Activated naive CD8-positive, alpha-beta T cell treated with anti-CD3 and anti-CD28 coated beads, Interleukin-2, amount 10 ng/mL, durations not matched to agents 7 days and 5 days (primary cell): ENCODE results near the gene TMEM253. TPM values are rescaled to one million over a fixed set of nuclear protein-coding genes. Genes with fewer than 3 reads are reported as not detected.
A peak's percentile ranks its signal among the peaks of the same experiment; 100 is the strongest.

Experiments used
- ATAC-seq: fragments of 150-1000 bp; cut with Tn5 transposase; one replicate; pipeline ENCODE4 v1.10.0; 2021; ENCODE audit warnings: low read depth, moderate library complexity
- POLR2A ChIA-PET: fragments of 350-600 bp; sonication (Branson Sonifier 250); formaldehyde crosslinking; loops from one replicate; lab custom pipeline; 2021; ENCODE audit warnings: antibody characterized with exemption; lab: Charles Lee
- DNase-seq: peaks from one replicate; pipeline ENCODE4 v3.0.0; 2021
- H3K27ac Mint-ChIP-seq: one replicate; pipeline ENCODE4 v1.8.0; 2022; ENCODE audit warnings: mild to moderate bottlenecking, mixed read lengths
- H3K27me3 Mint-ChIP-seq: one replicate; pipeline ENCODE4 v1.8.0; 2022; ENCODE audit warnings: mild to moderate bottlenecking, moderate library complexity, mixed read lengths
- H3K36me3 Mint-ChIP-seq: one replicate; pipeline ENCODE4 v1.8.0; 2021; ENCODE audit warnings: mild to moderate bottlenecking, mixed read lengths
- H3K4me1 Mint-ChIP-seq: one replicate; pipeline ENCODE4 v1.8.0; 2021; ENCODE audit warnings: mixed read lengths
- H3K4me3 Mint-ChIP-seq: one replicate; pipeline ENCODE4 v1.8.0; 2022; ENCODE audit warnings: mild to moderate bottlenecking, moderate library complexity, mixed read lengths
- H3K9me3 Mint-ChIP-seq: one replicate; pipeline ENCODE4 v1.8.0; 2021; ENCODE audit warnings: mixed read lengths
- total RNA-seq, 2 experiments: library from RNA; stranded (reverse); gene quantifications; one replicate each; pipeline ENCODE4 v1.2.3, GENCODE V29; 2021

TMEM253 gene
- total RNA-seq, 2 experiments from 2014 or later, result not detected

DNA sequence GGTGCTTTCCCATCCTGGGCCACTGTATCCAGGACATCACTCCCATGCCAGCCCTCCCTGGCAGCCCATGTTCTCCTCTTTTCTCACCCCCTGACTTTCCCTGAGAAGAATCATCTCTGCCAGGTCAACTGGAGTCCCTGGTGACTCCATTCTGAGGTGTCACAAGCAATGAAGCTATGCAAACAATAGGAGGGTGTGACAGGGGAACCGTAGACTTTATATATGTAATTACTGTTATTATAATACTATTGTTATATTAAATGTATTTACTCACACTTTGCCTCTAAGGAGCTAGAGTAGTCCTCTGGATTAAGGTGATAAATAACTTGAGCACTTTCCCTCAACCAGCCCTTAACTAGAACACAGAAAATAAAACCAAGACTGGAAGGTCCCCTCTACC lies 11.6 kb upstream of the TMEM253 start:
- Mint-ChIP-seq H3K4me3 (no peak overlapping the region), H3K36me3 (no peaks in the 10 kb centered on the region), H3K4me1 (peaks cover 20% of the 10 kb centered on the region), H3K27ac (no peak overlapping the region), H3K27me3 (peaks cover 4% of the 10 kb centered on the region), H3K9me3 (no peaks in the 10 kb centered on the region)
- DNase-seq, result no peak
- POLR2A ChIA-PET, result interaction anchor here (0.8 to 2.0 kb wide), 4 partner anchors 14 to 21 kb away, joined by 3 to 5 read pairs (median 4); no protein-coding TSS in a partner anchor
- ATAC-seq, result no peak

DNA sequence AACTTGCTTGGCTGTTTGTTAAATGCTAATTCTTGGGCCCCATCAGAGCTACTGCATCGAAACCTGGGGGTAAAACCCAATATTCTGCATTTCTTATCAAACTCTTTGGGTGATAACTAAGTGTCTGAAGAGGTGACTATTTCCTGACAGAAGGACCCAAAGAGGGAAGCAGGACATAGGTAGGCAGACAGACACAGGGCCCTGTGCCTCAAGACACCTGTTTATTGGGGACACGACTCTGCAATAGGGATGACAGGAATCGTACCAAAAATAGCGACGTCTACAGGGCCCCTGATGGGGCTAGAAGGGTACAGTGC lies 11.0 kb upstream of the TMEM253 start:
- H3K27ac Mint-ChIP-seq, result no peak overlapping the region
- H3K4me3 Mint-ChIP-seq, result no peak overlapping the region
- H3K9me3 Mint-ChIP-seq, result no peaks in the 10 kb centered on the region
- ATAC-seq (no peak), DNase-seq (no peak)
- no peaks in the 10 kb centered on the region for H3K36me3 Mint-ChIP-seq
- POLR2A ChIA-PET, result interaction anchor here (0.8 to 2.0 kb wide), 4 partner anchors 13 to 21 kb away, joined by 3 to 5 read pairs (median 4); no protein-coding TSS in a partner anchor
- peaks cover 20% of the 10 kb centered on the region for H3K4me1 Mint-ChIP-seq
- peaks cover 3% of the 10 kb centered on the region for H3K27me3 Mint-ChIP-seq

GRCh38 chr14:21090194-21090939 lies 10.5 kb upstream of the TMEM253 start:
- peaks cover 20% of the 10 kb centered on the region for H3K4me1 Mint-ChIP-seq
- POLR2A ChIA-PET, result interaction anchor here (1.6 to 2.0 kb wide), 3 partner anchors 13 to 22 kb away, joined by 4 to 5 read pairs (median 4); no protein-coding TSS in a partner anchor
- H3K27ac Mint-ChIP-seq, result no peak overlapping the region
- no peak for DNase-seq
- ATAC-seq, result no peak
- H3K36me3 Mint-ChIP-seq, result no peaks in the 10 kb centered on the region
- H3K27me3 Mint-ChIP-seq, result peaks cover 3% of the 10 kb centered on the region
- no peaks in the 10 kb centered on the region for H3K9me3 Mint-ChIP-seq
- H3K4me3 Mint-ChIP-seq, result no peak overlapping the region

GRCh38 chr14:21090940-21091663 lies 9.8 kb upstream of the TMEM253 start:
- ATAC-seq (no peak), DNase-seq (no peak)
- peaks cover 20% of the 10 kb centered on the region for H3K4me1 Mint-ChIP-seq
- H3K36me3 Mint-ChIP-seq, result no peaks in the 10 kb centered on the region
- H3K9me3 Mint-ChIP-seq, result no peaks in the 10 kb centered on the region
- POLR2A ChIA-PET, result interaction anchor here (1.3 to 1.6 kb wide), 2 partner anchors 23 to 76 kb away, joined by 3 to 4 read pairs; no protein-coding TSS in a partner anchor
- peaks cover 5% of the 10 kb centered on the region for H3K27me3 Mint-ChIP-seq
- H3K4me3 Mint-ChIP-seq, result no peak overlapping the region
- no peak overlapping the region for H3K27ac Mint-ChIP-seq

GRCh38 chr14:21091821-21092272 lies 9.0 kb upstream of the TMEM253 start:
- Mint-ChIP-seq H3K27me3 (peaks cover 6% of the 10 kb centered on the region), H3K4me1 (peaks cover 15% of the 10 kb centered on the region), H3K4me3 (no peak overlapping the region), H3K27ac (no peak overlapping the region), H3K9me3 (no peaks in the 10 kb centered on the region), H3K36me3 (no peaks in the 10 kb centered on the region)
- no peak for DNase-seq
- no peak for ATAC-seq
- POLR2A ChIA-PET, result interaction anchor here (1.1 to 1.6 kb wide), 3 partner anchors 12 to 77 kb away, joined by 3 to 9 read pairs (median 8); no protein-coding TSS in a partner anchor

DNA sequence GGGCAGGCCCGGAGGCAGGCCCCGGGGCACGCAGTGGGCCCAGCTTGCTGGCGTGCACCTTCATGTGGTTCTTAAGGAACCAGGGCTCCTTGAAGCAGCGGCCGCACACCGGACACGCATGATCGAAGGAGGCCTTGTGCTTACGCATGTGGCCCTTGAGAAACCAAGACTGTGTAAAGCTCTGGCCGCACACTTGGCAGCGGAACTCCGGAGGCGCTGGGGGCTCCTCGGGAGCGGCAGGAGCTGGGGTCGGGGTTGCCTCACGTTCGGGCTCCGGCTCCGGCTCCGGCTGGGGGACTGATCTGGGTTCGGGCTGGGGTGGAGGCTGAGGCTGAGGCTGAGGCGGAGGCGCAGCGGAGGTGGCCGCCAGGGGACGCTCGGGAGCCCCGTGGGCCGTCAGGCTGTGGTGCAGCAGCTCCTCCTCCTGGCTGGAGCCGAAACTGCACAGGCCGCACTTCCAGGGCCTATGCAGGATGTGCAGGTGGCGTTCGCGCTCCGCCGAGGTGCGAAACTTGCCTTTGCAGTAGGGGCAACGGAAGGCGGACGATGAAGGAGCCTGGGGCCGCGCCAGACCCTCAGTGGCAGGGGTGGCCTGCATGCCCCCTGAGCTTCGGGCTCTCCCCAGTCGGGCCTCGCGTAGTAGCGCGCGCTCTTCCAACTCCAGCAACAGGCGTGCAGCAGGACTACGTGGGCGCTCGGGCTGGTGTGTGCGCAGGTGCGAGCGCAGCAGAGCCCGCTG lies 8.4 kb upstream of the TMEM253 start:
- H3K27me3 Mint-ChIP-seq, result peaks cover 11% of the 10 kb centered on the region
- POLR2A ChIA-PET, result interaction anchor here (1.1 to 1.6 kb wide), 3 partner anchors 12 to 78 kb away, joined by 3 to 9 read pairs (median 8); no protein-coding TSS in a partner anchor
- H3K4me1 Mint-ChIP-seq, result peaks cover 13% of the 10 kb centered on the region
- H3K4me3 Mint-ChIP-seq, result no peak overlapping the region
- DNase-seq (peak; percentile 97), ATAC-seq (peak; percentile 74)
- H3K9me3 Mint-ChIP-seq, result no peaks in the 10 kb centered on the region
- no peak overlapping the region for H3K27ac Mint-ChIP-seq
- no peaks in the 10 kb centered on the region for H3K36me3 Mint-ChIP-seq

- no peaks in the 10 kb centered on the region for H3K9me3 Mint-ChIP-seq
- peaks cover 13% of the 10 kb centered on the region for H3K27me3 Mint-ChIP-seq
- H3K36me3 Mint-ChIP-seq, result no peaks in the 10 kb centered on the region
- ATAC-seq (no peak), DNase-seq (no peak)
- no peak overlapping the region for H3K27ac Mint-ChIP-seq
- peaks cover 8% of the 10 kb centered on the region for H3K4me1 Mint-ChIP-seq
- POLR2A ChIA-PET, result interaction anchor here (1.1 to 1.6 kb wide), 2 partner anchors 11 to 25 kb away, joined by 8 to 9 read pairs; no protein-coding TSS in a partner anchor
- no peak overlapping the region for H3K4me3 Mint-ChIP-seq
Observed at GRCh38 chr14:21093018-21093417, 7.8 kb upstream of the TMEM253 start.

- Mint-ChIP-seq H3K4me1 (peaks cover 6% of the 10 kb centered on the region), H3K9me3 (no peaks in the 10 kb centered on the region), H3K27ac (no peak overlapping the region), H3K4me3 (no peak overlapping the region), H3K36me3 (no peaks in the 10 kb centered on the region), H3K27me3 (peaks cover 19% of the 10 kb centered on the region)
- no peak for DNase-seq
- ATAC-seq, result no peak
- POLR2A ChIA-PET, result interaction anchor here (0.6 kb wide), 1 partner anchor 637 kb away, joined by 3 read pairs; no protein-coding TSS in a partner anchor
Observed at GRCh38 chr14:21093769-21094681, 6.8 kb upstream of the TMEM253 start.

GRCh38 chr14:21095430-21096205 lies 5.2 kb upstream of the TMEM253 start:
- H3K36me3 Mint-ChIP-seq, result no peaks in the 10 kb centered on the region
- POLR2A ChIA-PET, result interaction anchor here (1.1 to 1.3 kb wide), 2 partner anchors 9 to 25 kb away, joined by 3 read pairs; partner anchors contain the start of gene ARHGEF40
- no peak overlapping the region for H3K4me3 Mint-ChIP-seq
- no peak for ATAC-seq
- H3K9me3 Mint-ChIP-seq, result no peaks in the 10 kb centered on the region
- no peak overlapping the region for H3K27ac Mint-ChIP-seq
- no peak for DNase-seq
- peaks cover 16% of the 10 kb centered on the region for H3K4me1 Mint-ChIP-seq
- peaks cover 28% of the 10 kb centered on the region for H3K27me3 Mint-ChIP-seq

DNA sequence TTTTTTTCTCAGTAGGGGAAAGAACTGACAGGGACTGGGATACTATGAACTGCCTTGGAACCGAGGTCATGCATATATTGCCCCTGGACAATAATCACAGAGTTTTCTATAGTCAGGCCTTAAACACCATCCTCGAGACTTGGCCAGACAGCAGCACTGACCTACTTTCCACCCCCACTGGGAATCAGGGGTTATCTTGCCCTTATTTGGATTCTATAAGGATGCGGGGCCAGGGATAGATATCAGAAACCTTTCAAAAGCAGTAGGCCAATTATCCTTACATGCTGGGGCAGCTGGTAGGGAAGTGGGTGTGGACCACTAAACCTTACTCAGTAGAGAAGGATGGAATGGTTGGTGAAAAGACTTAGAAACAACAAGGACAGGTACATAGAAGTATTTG lies 4.4 kb upstream of the TMEM253 start:
- POLR2A ChIA-PET, result interaction anchor here (1.1 to 1.3 kb wide), 2 partner anchors 8 to 26 kb away, joined by 3 read pairs; partner anchors contain the start of gene ARHGEF40
- ATAC-seq (no peak), DNase-seq (no peak)
- Mint-ChIP-seq H3K9me3 (no peaks in the 10 kb centered on the region), H3K36me3 (no peaks in the 10 kb centered on the region), H3K4me1 (peaks cover 17% of the 10 kb centered on the region), H3K4me3 (no peak overlapping the region), H3K27ac (no peak overlapping the region), H3K27me3 (peaks cover 28% of the 10 kb centered on the region)

GRCh38 chr14:21096978-21097635 lies 3.8 kb upstream of the TMEM253 start:
- POLR2A ChIA-PET, result no interaction called here
- H3K27ac Mint-ChIP-seq, result peak overlapping the region; percentile 26
- H3K9me3 Mint-ChIP-seq, result no peaks in the 10 kb centered on the region
- DNase-seq (no peak), ATAC-seq (no peak)
- H3K36me3 Mint-ChIP-seq, result no peaks in the 10 kb centered on the region
- peaks cover 28% of the 10 kb centered on the region for H3K27me3 Mint-ChIP-seq
- H3K4me1 Mint-ChIP-seq, result peaks cover 22% of the 10 kb centered on the region
- peak overlapping the region; percentile 56 for H3K4me3 Mint-ChIP-seq
